ENCODE measurements around the gene NAV2. TPM values are rescaled to one million over a fixed set of nuclear protein-coding genes. Genes with fewer than 3 reads are reported as not detected.

The NAV2 gene
- total RNA-seq, 2 experiments from 2014 or later, result 2.9 to 4.1 TPM

GRCh38 chr11:19735157-19735908 is 22.7 kb downstream of the NAV2 start:
- no peak overlapping the region for H3K27ac Mint-ChIP-seq
- no peak for ATAC-seq (ENCODE audit: low read depth)
- no peaks in the 10 kb centered on the region for H3K4me1 Mint-ChIP-seq
- H3K27me3 Mint-ChIP-seq, result peaks cover 6% of the 10 kb centered on the region
- no peaks in the 10 kb centered on the region for H3K36me3 Mint-ChIP-seq
- DNase-seq, result no peak
- no peak overlapping the region for H3K4me3 Mint-ChIP-seq
- POLR2A ChIA-PET, result no interaction called here
- no peaks in the 10 kb centered on the region for H3K9me3 Mint-ChIP-seq

- Mint-ChIP-seq H3K36me3 (no peaks in the 10 kb centered on the region), H3K27me3 (peaks cover 8% of the 10 kb centered on the region), H3K9me3 (no peaks in the 10 kb centered on the region), H3K4me1 (no peaks in the 10 kb centered on the region), H3K27ac (no peak overlapping the region), H3K4me3 (no peak overlapping the region)
- no peak for DNase-seq
- POLR2A ChIA-PET, result no interaction called here
- no peak for ATAC-seq (ENCODE audit: low read depth)
Measured at GRCh38 chr11:19735909-19736498, 23.4 kb downstream of the NAV2 start.

DNA sequence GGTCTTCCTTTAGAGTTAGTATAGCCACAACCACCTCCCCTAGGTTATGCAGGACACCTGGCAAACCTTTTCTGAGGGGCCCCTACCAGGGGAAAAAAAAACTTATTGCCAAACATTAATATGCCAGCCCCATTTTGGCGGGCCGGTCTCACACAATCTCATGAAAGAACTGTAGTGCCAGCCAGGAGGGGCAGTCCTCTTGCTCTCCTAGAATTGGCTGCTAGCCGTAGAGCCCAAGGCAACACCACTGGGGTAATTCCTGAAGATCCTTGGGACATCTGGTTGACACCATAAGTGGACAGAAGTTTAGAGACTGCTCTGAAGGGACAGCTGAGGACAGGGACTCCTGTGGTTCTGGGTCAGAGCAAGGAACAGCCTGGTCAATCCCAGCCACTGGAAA is 24.2 kb downstream of the NAV2 start:
- POLR2A ChIA-PET, result no interaction called here
- DNase-seq, result no peak
- H3K36me3 Mint-ChIP-seq, result no peaks in the 10 kb centered on the region
- no peaks in the 10 kb centered on the region for H3K4me1 Mint-ChIP-seq
- no peaks in the 10 kb centered on the region for H3K9me3 Mint-ChIP-seq
- no peak overlapping the region for H3K27ac Mint-ChIP-seq
- no peak overlapping the region for H3K4me3 Mint-ChIP-seq
- no peak for ATAC-seq (ENCODE audit: low read depth)
- H3K27me3 Mint-ChIP-seq, result peaks cover 10% of the 10 kb centered on the region

GRCh38 chr11:19737575-19737974 is 24.9 kb downstream of the NAV2 start:
- DNase-seq (no peak), ATAC-seq (ENCODE audit: low read depth) (no peak)
- peaks cover 10% of the 10 kb centered on the region for H3K27me3 Mint-ChIP-seq
- no peaks in the 10 kb centered on the region for H3K9me3 Mint-ChIP-seq
- no peak overlapping the region for H3K27ac Mint-ChIP-seq
- H3K4me1 Mint-ChIP-seq, result no peaks in the 10 kb centered on the region
- no peaks in the 10 kb centered on the region for H3K36me3 Mint-ChIP-seq
- H3K4me3 Mint-ChIP-seq, result no peak overlapping the region
- POLR2A ChIA-PET, result no interaction called here

DNA sequence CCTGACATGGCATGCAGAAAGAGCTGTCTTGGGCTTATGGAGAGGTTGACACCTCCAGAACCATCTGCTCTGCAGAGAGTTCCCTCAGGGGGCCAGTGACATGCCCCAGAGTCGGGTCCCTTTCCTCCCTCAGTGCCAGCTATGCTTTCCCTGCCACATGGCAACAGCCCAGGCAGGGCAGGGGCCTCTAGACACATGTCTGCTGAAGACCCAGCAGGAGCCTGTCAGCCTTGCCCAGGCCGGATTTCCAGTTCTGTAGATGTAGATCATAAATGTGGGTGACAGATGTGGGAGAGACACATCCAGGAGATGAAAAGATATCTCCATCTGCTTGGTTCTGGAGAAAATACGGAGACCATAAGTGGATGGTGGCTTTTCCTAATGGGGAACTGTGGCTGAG is 25.5 kb downstream of the NAV2 start:
- ATAC-seq (ENCODE audit: low read depth) (no peak), DNase-seq (no peak)
- Mint-ChIP-seq H3K4me3 (no peak overlapping the region), H3K9me3 (no peaks in the 10 kb centered on the region), H3K27ac (no peak overlapping the region), H3K4me1 (no peaks in the 10 kb centered on the region), H3K36me3 (no peaks in the 10 kb centered on the region), H3K27me3 (peaks cover 10% of the 10 kb centered on the region)
- POLR2A ChIA-PET, result no interaction called here

- H3K9me3 Mint-ChIP-seq, result no peaks in the 10 kb centered on the region
- H3K27me3 Mint-ChIP-seq, result peaks cover 7% of the 10 kb centered on the region
- DNase-seq, result no peak
- no peaks in the 10 kb centered on the region for H3K36me3 Mint-ChIP-seq
- no peak overlapping the region for H3K4me3 Mint-ChIP-seq
- H3K4me1 Mint-ChIP-seq, result no peaks in the 10 kb centered on the region
- no peak for ATAC-seq (ENCODE audit: low read depth)
- H3K27ac Mint-ChIP-seq, result no peak overlapping the region
- POLR2A ChIA-PET, result no interaction called here
Measured at GRCh38 chr11:19739872-19740271, 27.2 kb downstream of the NAV2 start.

DNA sequence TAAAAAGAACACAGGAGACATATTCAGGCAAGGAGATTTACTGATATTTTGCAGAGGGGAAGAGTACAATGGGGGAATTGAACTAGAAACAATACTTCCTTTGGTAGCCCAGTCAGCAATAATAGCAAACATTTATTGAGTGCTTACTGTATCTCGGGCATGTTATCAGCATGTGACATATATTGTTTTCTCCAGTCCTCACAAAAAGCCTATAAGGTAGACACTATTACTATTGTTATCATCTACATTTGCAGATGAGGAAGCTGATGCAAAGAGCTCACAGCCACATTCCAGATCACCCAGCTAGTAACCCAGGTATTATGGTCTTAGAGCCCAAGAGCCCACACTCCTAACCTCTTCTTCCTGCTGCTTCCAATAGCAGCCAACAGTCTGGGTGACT is 27.9 kb downstream of the NAV2 start:
- ATAC-seq (ENCODE audit: low read depth), result no peak
- POLR2A ChIA-PET, result no interaction called here
- no peak for DNase-seq
- H3K36me3 Mint-ChIP-seq, result no peaks in the 10 kb centered on the region
- peaks cover 7% of the 10 kb centered on the region for H3K27me3 Mint-ChIP-seq
- H3K4me3 Mint-ChIP-seq, result no peak overlapping the region
- no peaks in the 10 kb centered on the region for H3K4me1 Mint-ChIP-seq
- no peak overlapping the region for H3K27ac Mint-ChIP-seq
- H3K9me3 Mint-ChIP-seq, result no peaks in the 10 kb centered on the region

DNA sequence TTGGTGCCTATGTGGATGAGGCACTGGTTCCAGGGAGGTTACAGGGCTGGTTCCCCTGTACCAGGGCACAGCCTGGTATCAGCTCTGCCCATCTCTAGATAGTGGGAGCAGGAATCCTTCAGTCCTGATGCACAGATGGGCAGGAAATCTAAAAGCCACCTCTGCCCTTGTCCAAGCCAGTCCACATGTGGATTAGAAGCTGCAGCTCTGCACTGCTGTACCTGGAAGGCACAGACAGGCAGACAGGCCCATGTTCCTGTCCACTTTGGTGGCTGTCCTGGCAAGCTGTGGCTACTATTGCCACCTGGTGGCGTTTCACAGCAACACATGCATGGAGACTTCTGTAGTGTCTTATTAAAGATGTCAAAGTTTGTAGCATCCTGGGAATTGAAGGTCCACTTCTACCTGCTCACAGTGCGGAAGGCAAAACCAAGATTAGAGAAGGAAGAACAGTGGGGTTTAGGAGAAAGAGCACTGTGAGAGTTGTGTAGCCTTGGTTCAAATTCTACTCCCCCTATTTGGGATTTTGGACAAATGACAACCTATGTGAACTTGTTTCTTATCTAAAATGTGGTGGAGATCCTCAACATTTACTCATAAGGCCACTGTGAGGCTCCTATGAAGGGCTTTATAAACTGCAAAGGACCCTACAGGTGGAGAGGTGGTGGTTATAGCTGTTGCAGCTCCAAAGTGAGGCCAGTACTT is 30.1 kb downstream of the NAV2 start:
- peak; percentile 45 for ATAC-seq (ENCODE audit: low read depth)
- no peaks in the 10 kb centered on the region for H3K9me3 Mint-ChIP-seq
- H3K4me3 Mint-ChIP-seq, result no peak overlapping the region
- H3K27me3 Mint-ChIP-seq, result peaks cover 7% of the 10 kb centered on the region
- peak; percentile 60 for DNase-seq
- no peaks in the 10 kb centered on the region for H3K36me3 Mint-ChIP-seq
- no peak overlapping the region for H3K27ac Mint-ChIP-seq
- no peaks in the 10 kb centered on the region for H3K4me1 Mint-ChIP-seq
- POLR2A ChIA-PET, result no interaction called here

DNA sequence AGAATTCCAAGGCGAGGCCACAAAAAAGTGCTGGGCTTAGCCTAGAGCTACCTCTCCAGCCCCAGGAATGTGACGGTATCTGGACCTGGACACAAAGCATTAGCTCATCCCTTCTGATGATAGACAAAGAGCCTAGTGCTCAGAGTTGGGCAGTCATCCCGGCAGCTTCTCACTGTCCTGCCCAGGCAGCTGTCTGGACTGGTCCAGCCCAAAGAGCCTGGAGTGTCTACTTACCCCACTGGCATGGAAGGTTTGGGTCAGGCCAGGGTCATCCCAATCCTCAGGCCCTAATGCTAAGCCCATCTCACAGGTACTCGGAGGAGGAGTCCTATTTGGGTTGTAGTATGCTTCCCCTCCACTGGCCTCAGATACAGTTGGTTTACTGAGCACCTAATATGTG is 31.0 kb downstream of the NAV2 start:
- no peak overlapping the region for H3K27ac Mint-ChIP-seq
- H3K4me1 Mint-ChIP-seq, result no peaks in the 10 kb centered on the region
- ATAC-seq (ENCODE audit: low read depth) (no peak), DNase-seq (no peak)
- H3K9me3 Mint-ChIP-seq, result no peaks in the 10 kb centered on the region
- no peak overlapping the region for H3K4me3 Mint-ChIP-seq
- no peaks in the 10 kb centered on the region for H3K36me3 Mint-ChIP-seq
- POLR2A ChIA-PET, result no interaction called here
- peaks cover 7% of the 10 kb centered on the region for H3K27me3 Mint-ChIP-seq

GRCh38 chr11:19744130-19744529 is 31.5 kb downstream of the NAV2 start:
- Mint-ChIP-seq H3K36me3 (no peaks in the 10 kb centered on the region), H3K27me3 (peaks cover 7% of the 10 kb centered on the region), H3K27ac (no peak overlapping the region), H3K4me1 (no peaks in the 10 kb centered on the region), H3K4me3 (no peak overlapping the region), H3K9me3 (no peaks in the 10 kb centered on the region)
- ATAC-seq (ENCODE audit: low read depth) (no peak), DNase-seq (no peak)
- POLR2A ChIA-PET, result no interaction called here

- Mint-ChIP-seq H3K27ac (no peak overlapping the region), H3K9me3 (no peaks in the 10 kb centered on the region), H3K4me3 (no peak overlapping the region), H3K27me3 (peaks cover 2% of the 10 kb centered on the region), H3K36me3 (no peaks in the 10 kb centered on the region), H3K4me1 (no peaks in the 10 kb centered on the region)
- POLR2A ChIA-PET, result no interaction called here
- ATAC-seq (ENCODE audit: low read depth) (no peak), DNase-seq (no peak)
Measured at GRCh38 chr11:19746086-19746485, 33.4 kb downstream of the NAV2 start.

DNA sequence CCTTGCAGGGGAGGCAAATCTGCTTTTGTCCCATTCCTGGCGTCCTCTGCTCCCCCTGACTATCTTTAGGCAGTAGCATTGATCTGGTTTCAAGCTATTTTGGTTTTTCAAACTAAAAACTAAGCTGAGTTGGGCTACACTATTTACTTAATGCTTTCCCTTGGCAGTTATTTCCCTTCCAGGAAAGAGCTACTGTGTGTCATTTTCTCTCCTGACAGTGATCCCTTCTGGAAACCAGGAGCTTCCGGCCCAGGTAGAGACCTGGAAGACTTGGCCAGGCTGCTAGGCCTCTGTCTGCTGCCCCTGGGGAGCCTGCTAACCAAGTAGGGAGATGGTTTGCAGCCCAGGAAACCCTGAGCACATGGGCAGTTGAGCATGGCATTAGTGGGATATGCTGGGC is 35.0 kb downstream of the NAV2 start:
- Mint-ChIP-seq H3K27me3 (no peaks in the 10 kb centered on the region), H3K9me3 (no peaks in the 10 kb centered on the region), H3K36me3 (no peaks in the 10 kb centered on the region), H3K4me1 (no peaks in the 10 kb centered on the region), H3K27ac (no peak overlapping the region), H3K4me3 (no peak overlapping the region)
- POLR2A ChIA-PET, result no interaction called here
- no peak for DNase-seq
- no peak for ATAC-seq (ENCODE audit: low read depth)

DNA sequence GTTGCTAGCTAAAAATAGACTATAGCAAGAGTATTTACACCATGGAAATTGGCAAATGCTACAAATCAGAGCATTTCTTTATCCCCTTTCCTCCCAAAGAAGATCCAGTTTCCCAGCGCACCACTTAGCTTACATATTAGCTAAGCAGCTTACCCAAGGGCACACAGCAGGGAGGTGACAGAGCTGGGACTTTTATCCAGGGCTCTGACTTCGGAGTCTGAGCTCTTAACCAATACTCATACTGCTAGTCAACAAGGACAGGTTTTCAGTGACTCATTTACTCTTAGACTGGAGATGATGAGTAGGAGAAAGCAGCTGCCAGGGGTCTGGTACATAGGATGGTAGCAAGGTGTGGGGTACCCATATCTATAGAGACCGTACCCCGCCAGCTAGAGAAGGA is 38.4 kb downstream of the NAV2 start:
- no peak overlapping the region for H3K27ac Mint-ChIP-seq
- ATAC-seq (ENCODE audit: low read depth) (no peak), DNase-seq (no peak)
- POLR2A ChIA-PET, result no interaction called here
- no peak overlapping the region for H3K4me3 Mint-ChIP-seq
- peaks cover 2% of the 10 kb centered on the region for H3K27me3 Mint-ChIP-seq
- no peaks in the 10 kb centered on the region for H3K9me3 Mint-ChIP-seq
- H3K36me3 Mint-ChIP-seq, result no peaks in the 10 kb centered on the region
- no peaks in the 10 kb centered on the region for H3K4me1 Mint-ChIP-seq

- Mint-ChIP-seq H3K9me3 (no peaks in the 10 kb centered on the region), H3K27me3 (peaks cover 2% of the 10 kb centered on the region), H3K36me3 (no peaks in the 10 kb centered on the region), H3K4me1 (no peaks in the 10 kb centered on the region), H3K4me3 (no peak overlapping the region), H3K27ac (no peak overlapping the region)
- DNase-seq (no peak), ATAC-seq (ENCODE audit: low read depth) (no peak)
- POLR2A ChIA-PET, result no interaction called here
Measured at GRCh38 chr11:19753451-19754106, 40.9 kb downstream of the NAV2 start.
